WERI-Rb-1 (cell line): ENCODE data around the gene VPS16.

Experiments
- DNase-seq: peaks from one replicate; pipeline ENCODE4 v3.0.0-alpha.2; 2020
- H3K27ac ChIP-seq: fragments of 250-450 bp; sonication (Bioruptor Pico); 2 replicates; pipeline ENCODE4 v1.5.1; 2020; ENCODE audit warnings: mild to moderate bottlenecking, moderate library complexity
- H3K27me3 ChIP-seq: fragments of 250-450 bp; sonication (Bioruptor Pico); 2 replicates; pipeline ENCODE4 v1.5.1; 2021; ENCODE audit warnings: mild to moderate bottlenecking, low read depth, moderate library complexity; ENCODE audit not compliant: insufficient read depth, severe bottlenecking
- H3K36me3 ChIP-seq: fragments of 250-450 bp; sonication (Bioruptor Pico); 2 replicates; pipeline ENCODE4 v1.5.1; 2020; ENCODE audit warnings: mild to moderate bottlenecking, moderate library complexity
- H3K4me3 ChIP-seq: 2 replicates; pipeline ENCODE4 v1.5.1; 2011; ENCODE audit warnings: low read depth, mild to moderate bottlenecking, control low read depth, low read length
- H3K9me3 ChIP-seq: fragments of 250-450 bp; sonication (Bioruptor Pico); 2 replicates; pipeline ENCODE4 v1.5.1; 2021; ENCODE audit warnings: mild to moderate bottlenecking, moderate library complexity; ENCODE audit not compliant: severe bottlenecking
- CTCF ChIP-seq: IDR thresholded peaks from 2 replicates; pipeline ENCODE4 v1.5.1; 2011; ENCODE audit warnings: low read depth, mild to moderate bottlenecking, control low read depth, inconsistent platforms, low read length

Gene VPS16

GRCh38 chr20:2835331-2835796 is 5.2 kb upstream of the VPS16 start:
- no peak for DNase-seq
- H3K4me3 ChIP-seq, result no peak overlapping the region
- peaks cover 27% of the 10 kb centered on the region for H3K36me3 ChIP-seq
- no peak overlapping the region for H3K27ac ChIP-seq
- TF ChIP-seq CTCF, result no peak
- no peaks in the 10 kb centered on the region for H3K27me3 ChIP-seq
- H3K9me3 ChIP-seq, result no peaks in the 10 kb centered on the region

GRCh38 chr20:2836035-2836434 is 4.5 kb upstream of the VPS16 start:
- H3K4me3 ChIP-seq, result no peak overlapping the region
- H3K9me3 ChIP-seq, result no peaks in the 10 kb centered on the region
- H3K27me3 ChIP-seq, result no peaks in the 10 kb centered on the region
- H3K27ac ChIP-seq, result no peak overlapping the region
- H3K36me3 ChIP-seq, result peaks cover 27% of the 10 kb centered on the region
- TF ChIP-seq CTCF, result no peak
- DNase-seq, result no peak

- no peak for DNase-seq
- Histone ChIP-seq H3K36me3 (peaks cover 27% of the 10 kb centered on the region), H3K27me3 (no peaks in the 10 kb centered on the region), H3K9me3 (no peaks in the 10 kb centered on the region), H3K27ac (no peak overlapping the region), H3K4me3 (no peak overlapping the region)
- no peak for TF ChIP-seq CTCF
Measured at GRCh38 chr20:2837221-2837960, 3.2 kb upstream of the VPS16 start.

- Histone ChIP-seq H3K27me3 (no peaks in the 10 kb centered on the region), H3K27ac (no peak overlapping the region), H3K36me3 (peaks cover 27% of the 10 kb centered on the region), H3K4me3 (no peak overlapping the region), H3K9me3 (no peaks in the 10 kb centered on the region)
- DNase-seq, result no peak
- no peak for TF ChIP-seq CTCF
Measured at GRCh38 chr20:2838170-2838797, 2.3 kb upstream of the VPS16 start.

- H3K27me3 ChIP-seq, result no peaks in the 10 kb centered on the region
- H3K36me3 ChIP-seq, result peaks cover 27% of the 10 kb centered on the region
- DNase-seq, result no peak
- no peak overlapping the region for H3K4me3 ChIP-seq
- no peaks in the 10 kb centered on the region for H3K9me3 ChIP-seq
- TF ChIP-seq CTCF, result no peak
- no peak overlapping the region for H3K27ac ChIP-seq
Measured at GRCh38 chr20:2838847-2839671, 1.5 kb upstream of the VPS16 start.
